LHCN-M2 (cell line): ENCODE results near the gene ARL4A. TPM values are rescaled to one million over a fixed set of nuclear protein-coding genes. Genes with fewer than 3 reads are reported as not detected.

Experiments used
- DNase-seq: peaks from one replicate; pipeline ENCODE4 v3.0.0-alpha.2; 2012; ENCODE audit warnings: low read depth
- total RNA-seq: library from RNA; depleted of rRNA; stranded (reverse); fragments of >200 nt; gene quantifications from 2 replicates; pipeline ENCODE4 v1.2.3, GENCODE V29; 2014; rRNA removed

Gene ARL4A
- total RNA-seq, 1 experiment from 2014 or later: 37.0 TPM

GRCh38 chr7:12725575-12726316 lies 38.3 kb downstream of the ARL4A start:
- no peak for DNase-seq

GRCh38 chr7:12726908-12727307 lies 39.5 kb downstream of the ARL4A start:
- DNase-seq: no peak

GRCh38 chr7:12727455-12728191 lies 40.2 kb downstream of the ARL4A start:
- peak; percentile 45 for DNase-seq

- no peak for DNase-seq
These were observed 40.7 kb downstream of the ARL4A start for GRCh38 chr7:12728192-12728538.

DNA sequence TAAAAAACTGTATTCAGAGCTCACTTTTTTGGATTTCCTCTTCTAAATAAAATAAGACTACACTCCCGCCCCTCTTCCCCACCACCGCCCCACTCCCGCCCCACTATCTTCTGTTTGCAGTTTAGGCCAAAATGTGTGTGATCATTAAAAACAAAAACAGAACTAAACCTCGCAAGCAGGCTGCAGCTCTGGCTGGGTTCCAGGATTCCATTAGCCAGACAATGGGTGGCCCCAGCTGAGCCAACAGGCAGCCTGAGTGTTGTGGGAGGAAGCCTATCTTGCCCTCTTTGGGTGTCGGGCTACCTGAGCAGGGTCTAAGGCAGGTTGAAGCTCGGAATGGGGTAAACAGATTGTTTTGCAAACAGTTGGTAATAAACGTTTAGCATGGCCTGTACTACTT lies 41.7 kb downstream of the ARL4A start:
- DNase-seq: peak; percentile 40

- DNase-seq: no peak
These were observed 43.1 kb downstream of the ARL4A start for GRCh38 chr7:12730523-12730922.

GRCh38 chr7:12731214-12731656 lies 43.8 kb downstream of the ARL4A start:
- DNase-seq: peak; percentile 60

- no peak for DNase-seq
These were observed 44.3 kb downstream of the ARL4A start for GRCh38 chr7:12731775-12732174.

DNA sequence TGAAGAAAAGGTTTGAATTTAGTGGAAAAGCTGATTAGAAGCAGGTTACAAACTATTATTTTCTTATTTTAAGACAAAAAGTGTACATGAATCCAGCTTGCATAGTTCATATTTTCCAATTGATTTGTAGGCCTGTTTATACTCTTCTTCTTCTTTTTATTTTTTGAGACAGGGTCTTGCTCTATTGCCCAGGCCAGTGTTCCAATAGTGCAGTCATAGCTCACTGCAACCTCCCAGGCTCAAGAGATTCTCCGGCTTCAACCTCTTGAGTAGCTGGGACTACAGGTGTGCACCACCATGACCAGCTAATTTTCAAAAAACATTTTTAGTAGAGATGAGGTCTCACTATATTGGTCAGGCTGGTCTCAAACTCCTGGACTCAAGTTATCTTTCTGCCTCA lies 45.0 kb downstream of the ARL4A start:
- DNase-seq: no peak

GRCh38 chr7:12735923-12736322 lies 48.5 kb downstream of the ARL4A start:
- DNase-seq: no peak

- no peak for DNase-seq
These were observed 49.9 kb downstream of the ARL4A start for GRCh38 chr7:12737373-12737772.

GRCh38 chr7:12737836-12738235 lies 50.4 kb downstream of the ARL4A start:
- no peak for DNase-seq

DNA sequence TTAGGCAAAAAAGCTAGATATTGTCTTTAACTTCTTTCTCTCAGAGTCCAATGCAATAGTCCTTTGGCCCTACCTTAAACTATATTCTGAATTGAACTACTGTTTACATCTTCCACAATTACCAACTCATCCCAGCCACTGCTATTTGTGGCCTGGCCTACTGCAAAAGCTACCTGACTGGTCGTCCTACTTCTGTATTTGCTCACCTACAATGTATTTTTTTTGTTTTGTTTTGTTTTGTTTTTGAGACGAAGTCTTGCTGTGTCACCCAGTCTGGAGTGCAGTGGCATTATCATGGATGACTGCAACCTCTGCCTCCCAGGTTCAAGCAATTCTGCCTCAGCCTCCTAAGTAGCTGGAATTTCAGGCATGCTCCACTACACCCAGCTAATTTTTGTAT lies 51.2 kb downstream of the ARL4A start:
- DNase-seq: no peak

Other genes with a start within 250 kb of the ARL4A start
- gene SCIN, start 116.9 kb upstream of the ARL4A start, total RNA-seq: 0.40 and 1.0 TPM in 2 replicates